Astrocyte (in vitro differentiated cells and primary cell): ENCODE measurements around the gene ZNRF1. TPM values are rescaled to one million over a fixed set of nuclear protein-coding genes. Genes with fewer than 3 reads are reported as not detected.

Experiments
- DNase-seq: peaks from one replicate; pipeline ENCODE4 v3.0.0-alpha.2; 2010; ENCODE audit warnings: low read depth
- FAIRE-seq: peaks from 2 replicates; lab custom pipeline; 2011; peaks lifted over from hg19 to GRCh38; lab: Jason Lieb, UNC
- H2AFZ ChIP-seq: 2 replicates; pipeline ENCODE4 v1.6.0; 2012; ENCODE audit warnings: low read depth, low read length, inconsistent platforms
- H3K27ac ChIP-seq: 2 replicates; pipeline ENCODE4 v1.5.1; 2011; ENCODE audit warnings: low read depth, low read length, inconsistent platforms
- H3K27me3 ChIP-seq: 2 replicates; pipeline ENCODE4 v1.6.0; 2011; ENCODE audit warnings: low read length, inconsistent platforms; ENCODE audit not compliant: insufficient read depth
- H3K36me3 ChIP-seq: 2 replicates; pipeline ENCODE4 v1.5.1; 2011; ENCODE audit warnings: low read length, inconsistent platforms; ENCODE audit not compliant: insufficient read depth
- H3K4me1 ChIP-seq: 2 replicates; pipeline ENCODE4 v1.5.1; 2011; ENCODE audit warnings: low read length, inconsistent platforms; ENCODE audit not compliant: insufficient read depth
- H3K4me2 ChIP-seq: 2 replicates; pipeline ENCODE4 v1.6.0; 2012; ENCODE audit warnings: low read length, inconsistent platforms
- H3K4me3 ChIP-seq: 2 replicates; pipeline ENCODE4 v1.5.1; 2011; ENCODE audit warnings: low read depth, mild to moderate bottlenecking, low read length, inconsistent platforms; ENCODE audit not compliant: insufficient read depth
- H3K79me2 ChIP-seq: 2 replicates; pipeline ENCODE4 v1.6.0; 2012; ENCODE audit warnings: mild to moderate bottlenecking, low read length, inconsistent platforms; ENCODE audit not compliant: insufficient read depth
- H3K9ac ChIP-seq: 2 replicates; pipeline ENCODE4 v1.6.0; 2012; ENCODE audit warnings: mild to moderate bottlenecking, low read length, inconsistent platforms
- H3K9me3 ChIP-seq: 2 replicates; pipeline ENCODE4 v1.5.1; 2012; ENCODE audit warnings: low read depth, mild to moderate bottlenecking, low read length, inconsistent platforms; ENCODE audit not compliant: insufficient read depth
- H4K20me1 ChIP-seq: 2 replicates; pipeline ENCODE4 v1.6.0; 2012; ENCODE audit warnings: low read length, inconsistent platforms; ENCODE audit not compliant: insufficient read depth
- H3K27ac Mint-ChIP-seq: one replicate; pipeline ENCODE4 v1.8.0; 2021; ENCODE audit warnings: mild to moderate bottlenecking, mixed read lengths; ENCODE audit not compliant: unreplicated experiment
- H3K27me3 Mint-ChIP-seq: one replicate; pipeline ENCODE4 v1.8.0; 2021; ENCODE audit warnings: low read depth, mixed read lengths; ENCODE audit not compliant: unreplicated experiment
- H3K36me3 Mint-ChIP-seq: one replicate; pipeline ENCODE4 v1.8.0; 2021; ENCODE audit warnings: low read depth, mixed read lengths; ENCODE audit not compliant: unreplicated experiment
- H3K4me1 Mint-ChIP-seq: one replicate; pipeline ENCODE4 v1.8.0; 2021; ENCODE audit warnings: low read depth, mixed read lengths; ENCODE audit not compliant: unreplicated experiment
- H3K4me3 Mint-ChIP-seq: one replicate; pipeline ENCODE4 v1.8.0; 2021; ENCODE audit warnings: mild to moderate bottlenecking, moderate library complexity, mixed read lengths; ENCODE audit not compliant: unreplicated experiment
- H3K9me3 Mint-ChIP-seq: one replicate; pipeline ENCODE4 v1.8.0; 2021; ENCODE audit warnings: mild to moderate bottlenecking, mixed read lengths; ENCODE audit not compliant: unreplicated experiment
- CTCF ChIP-seq: IDR thresholded peaks from 2 replicates; pipeline ENCODE4 v1.5.1; 2011; ENCODE audit warnings: low read depth, mild to moderate bottlenecking, inconsistent platforms, low read length, moderate library complexity; ENCODE audit not compliant: insufficient read depth
- EZH2 ChIP-seq: IDR thresholded peaks from 2 replicates; pipeline ENCODE4 v1.6.1; 2012; ENCODE audit warnings: mild to moderate bottlenecking, low read length, inconsistent platforms; ENCODE audit not compliant: insufficient read depth
- total RNA-seq: library from RNA; stranded (reverse); gene quantifications from 2 replicates; pipeline ENCODE4 v1.2.1, GENCODE V29; 2021

Gene ZNRF1
- total RNA-seq, 1 donor from 2014 or later, result 21.9 TPM

GRCh38 chr16:75099738-75100602 is 101.1 kb downstream of the ZNRF1 start:
- TF ChIP-seq CTCF (no peak), EZH2 (no peak)
- Mint-ChIP-seq H3K9me3 (peaks cover 4% of the 10 kb centered on the region), H3K27me3 (no peaks in the 10 kb centered on the region), H3K36me3 (peaks cover 22% of the 10 kb centered on the region), H3K4me1 (peaks cover 8% of the 10 kb centered on the region), H3K4me3 (no peak overlapping the region), H3K27ac (no peak overlapping the region)
- H3K9ac ChIP-seq, result no peak overlapping the region
- peak overlapping the region; percentile 12 for H3K4me2 ChIP-seq
- no peak overlapping the region for H2AFZ ChIP-seq
- peaks cover 7% of the 10 kb centered on the region for H3K4me1 ChIP-seq
- DNase-seq (no peak), FAIRE-seq (no peak)
- H3K27me3 ChIP-seq, result no peaks in the 10 kb centered on the region
- peaks cover 11% of the 10 kb centered on the region for H3K79me2 ChIP-seq
- no peak overlapping the region for H3K27ac ChIP-seq
- H4K20me1 ChIP-seq, result peaks cover 86% of the 10 kb centered on the region
- no peaks in the 10 kb centered on the region for H3K9me3 ChIP-seq
- H3K4me3 ChIP-seq, result no peak overlapping the region
- H3K36me3 ChIP-seq, result peaks cover 2% of the 10 kb centered on the region

- H3K9me3 Mint-ChIP-seq, result peaks cover 4% of the 10 kb centered on the region
- DNase-seq, result no peak
- no peak for FAIRE-seq
- no peaks in the 10 kb centered on the region for H3K27me3 Mint-ChIP-seq
- Histone ChIP-seq H4K20me1 (peaks cover 82% of the 10 kb centered on the region), H3K79me2 (peaks cover 11% of the 10 kb centered on the region), H3K9ac (no peak overlapping the region), H3K27ac (no peak overlapping the region), H2AFZ (no peak overlapping the region), H3K4me3 (no peak overlapping the region), H3K9me3 (no peaks in the 10 kb centered on the region), H3K4me2 (no peak overlapping the region), H3K27me3 (no peaks in the 10 kb centered on the region), H3K36me3 (peaks cover under 1% of the 10 kb centered on the region), H3K4me1 (peaks cover 7% of the 10 kb centered on the region)
- H3K4me3 Mint-ChIP-seq, result no peak overlapping the region
- peaks cover 8% of the 10 kb centered on the region for H3K4me1 Mint-ChIP-seq
- H3K36me3 Mint-ChIP-seq, result peaks cover 20% of the 10 kb centered on the region
- TF ChIP-seq CTCF, result no peak
- no peak for TF ChIP-seq EZH2
- no peak overlapping the region for H3K27ac Mint-ChIP-seq
Measured at GRCh38 chr16:75100603-75100990, 101.8 kb downstream of the ZNRF1 start.

- peaks cover 8% of the 10 kb centered on the region for H3K4me1 Mint-ChIP-seq
- Histone ChIP-seq H3K9ac (no peak overlapping the region), H3K4me3 (no peak overlapping the region), H4K20me1 (peaks cover 76% of the 10 kb centered on the region), H3K36me3 (no peaks in the 10 kb centered on the region), H3K9me3 (no peaks in the 10 kb centered on the region), H3K27me3 (no peaks in the 10 kb centered on the region), H2AFZ (no peak overlapping the region), H3K79me2 (peaks cover 11% of the 10 kb centered on the region), H3K4me1 (peaks cover 7% of the 10 kb centered on the region), H3K27ac (no peak overlapping the region), H3K4me2 (no peak overlapping the region)
- no peak overlapping the region for H3K4me3 Mint-ChIP-seq
- no peak overlapping the region for H3K27ac Mint-ChIP-seq
- peaks cover 25% of the 10 kb centered on the region for H3K36me3 Mint-ChIP-seq
- H3K9me3 Mint-ChIP-seq, result peaks cover 4% of the 10 kb centered on the region
- DNase-seq, result no peak
- TF ChIP-seq EZH2 (no peak), CTCF (no peak)
- no peak for FAIRE-seq
- H3K27me3 Mint-ChIP-seq, result no peaks in the 10 kb centered on the region
Measured at GRCh38 chr16:75101635-75102034, 102.8 kb downstream of the ZNRF1 start.
